Effector memory CD8-positive, alpha-beta T cell (primary cell): Measurements from ENCODE around the gene PARS2.

Experiments used
- ATAC-seq: fragments of 150-1000 bp; cut with Tn5 transposase; replicated peaks from 2 replicates; pipeline ENCODE4 v1.10.0; 2021; ENCODE audit warnings: mild to moderate bottlenecking, moderate library complexity
- DNase-seq, 3 experiments: peaks; one replicate each; pipeline ENCODE4 v3.0.0; 2021
- H3K27ac Mint-ChIP-seq, 2 donors: one replicate each; pipeline ENCODE4 v1.8.0; 2022; ENCODE audit warnings: mild to moderate bottlenecking in 2 of 2, mixed read lengths in 2 of 2, moderate library complexity in 2 of 2
- H3K27me3 Mint-ChIP-seq, 2 donors: one replicate each; pipeline ENCODE4 v1.8.0; 2022; ENCODE audit warnings: mixed read lengths in 2 of 2
- H3K36me3 Mint-ChIP-seq: one replicate; pipeline ENCODE4 v1.8.0; 2022; ENCODE audit warnings: mild to moderate bottlenecking, moderate library complexity, mixed read lengths; ENCODE audit not compliant: insufficient read depth
- H3K4me1 Mint-ChIP-seq, 2 donors: one replicate each; pipeline ENCODE4 v1.8.0; 2022; ENCODE audit warnings: low read depth in 2 of 2, mixed read lengths in 2 of 2
- H3K4me3 Mint-ChIP-seq, 2 donors: one replicate each; pipeline ENCODE4 v1.8.0; 2022; ENCODE audit warnings: mild to moderate bottlenecking in 2 of 2, mixed read lengths in 2 of 2, moderate library complexity in 2 of 2
- H3K9me3 Mint-ChIP-seq, 2 donors: one replicate each; pipeline ENCODE4 v1.8.0; 2022; ENCODE audit warnings: mixed read lengths in 2 of 2

PARS2 gene

DNA sequence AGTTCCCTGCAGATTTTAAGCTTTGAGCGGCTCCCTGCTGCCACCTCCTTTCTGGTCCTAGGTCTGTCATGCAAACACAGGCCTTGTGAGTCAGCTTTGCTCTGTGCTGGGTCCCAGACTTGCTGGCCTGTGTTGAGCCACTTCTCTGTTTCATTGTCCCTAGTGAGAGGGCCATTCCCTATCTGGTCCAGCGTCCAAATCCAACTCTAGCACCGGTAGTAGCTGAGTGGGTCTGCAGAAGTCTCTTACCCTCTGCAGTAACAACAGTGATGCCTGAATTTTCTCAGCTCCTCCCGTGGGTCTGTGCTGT, 31.0 kb upstream of the PARS2 start:
- no peaks in the 10 kb centered on the region for H3K27me3 Mint-ChIP-seq
- ATAC-seq (no peak), DNase-seq (no peak)
- peaks cover 23% of the 10 kb centered on the region for H3K36me3 Mint-ChIP-seq
- peaks cover 50 to 52% of the 10 kb centered on the region in 2 donors for H3K4me1 Mint-ChIP-seq
- H3K4me3 Mint-ChIP-seq = no peak overlapping the region
- peak overlapping the region; percentile 81 to 83 for H3K27ac Mint-ChIP-seq
- no peaks in the 10 kb centered on the region for H3K9me3 Mint-ChIP-seq

DNA sequence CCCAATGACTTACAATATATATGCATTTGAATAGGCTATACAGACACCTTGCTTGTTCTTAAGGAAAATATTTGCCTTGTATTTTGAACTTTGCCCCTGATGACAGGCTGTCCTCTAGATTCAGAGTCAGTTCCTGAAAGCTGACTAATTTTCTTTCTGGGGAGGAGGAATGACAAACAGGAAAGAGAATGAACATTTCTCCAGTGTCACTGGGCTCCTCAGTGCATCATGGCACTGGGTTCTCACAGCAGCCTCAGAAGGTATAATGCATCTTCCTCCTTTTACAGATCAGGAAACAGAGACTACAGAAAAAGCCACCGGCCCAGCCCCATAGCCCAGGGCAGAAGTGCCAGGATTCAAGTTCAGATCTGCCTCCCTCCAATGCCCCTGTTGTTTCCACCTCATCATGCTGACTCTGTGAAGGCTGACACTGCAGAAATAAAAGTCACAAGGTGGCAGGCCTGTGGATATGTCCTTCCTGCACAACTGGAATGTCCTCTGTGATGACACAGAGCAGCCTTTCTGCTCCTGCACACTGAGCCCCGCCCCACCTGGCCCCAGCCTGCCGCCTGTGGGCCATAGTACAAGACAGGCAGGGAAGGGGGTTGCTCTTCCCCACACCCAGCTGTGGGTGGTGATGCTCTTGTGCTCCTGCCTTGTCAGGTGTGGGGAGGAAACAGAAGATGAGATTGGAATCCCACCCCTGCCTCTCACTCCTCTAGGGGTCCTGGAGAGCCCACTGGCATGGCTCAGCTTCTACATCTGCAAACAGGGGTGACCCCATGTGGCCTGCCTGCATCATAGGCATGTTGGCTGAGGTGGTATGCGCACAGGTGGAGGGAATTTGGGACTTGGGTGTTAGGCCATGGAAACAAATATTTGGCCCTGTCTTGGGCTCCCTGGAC, 30.4 kb upstream of the PARS2 start:
- ATAC-seq (no peak), DNase-seq (no peak)
- H3K4me3 Mint-ChIP-seq = no peak overlapping the region
- peaks cover 47 to 49% of the 10 kb centered on the region in 2 donors for H3K4me1 Mint-ChIP-seq
- H3K27ac Mint-ChIP-seq = peak overlapping the region; percentile 81 to 83
- no peaks in the 10 kb centered on the region for H3K9me3 Mint-ChIP-seq
- H3K36me3 Mint-ChIP-seq = peaks cover 23% of the 10 kb centered on the region
- no peaks in the 10 kb centered on the region for H3K27me3 Mint-ChIP-seq

DNA sequence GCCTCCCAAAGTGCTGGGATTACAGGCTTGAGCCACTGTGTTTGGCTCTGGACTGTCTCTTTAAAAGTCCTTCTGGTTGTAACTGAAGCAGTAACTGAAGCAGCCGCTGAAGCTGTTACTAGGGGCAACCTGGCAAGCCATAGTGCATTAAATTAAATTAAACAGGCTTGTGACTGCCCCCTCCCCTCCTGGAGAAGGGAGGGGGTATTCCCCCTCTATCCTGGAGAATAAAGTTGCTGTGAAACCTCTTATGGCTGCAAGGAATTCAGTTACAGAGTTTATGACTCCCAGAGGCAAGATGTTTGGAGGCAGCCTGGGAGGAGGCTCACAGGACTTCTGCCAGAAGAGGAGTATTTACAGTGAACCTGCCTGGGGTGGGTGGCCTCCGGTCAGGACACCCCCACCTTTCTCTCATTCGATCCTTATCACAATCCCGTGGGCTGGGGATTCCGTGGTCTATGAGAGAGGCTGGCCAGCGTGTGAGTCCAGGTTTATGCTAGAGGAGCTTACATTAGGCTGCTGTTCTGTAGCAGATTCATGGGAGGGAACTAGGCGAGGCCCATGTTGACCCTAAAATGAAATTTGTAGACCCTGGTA, 28.5 kb upstream of the PARS2 start:
- ATAC-seq = no peak
- Mint-ChIP-seq H3K4me3 (no peak overlapping the region), H3K27ac (peak overlapping the region in 1 of 2 donors; percentile 31), H3K36me3 (peaks cover 24% of the 10 kb centered on the region), H3K27me3 (no peaks in the 10 kb centered on the region), H3K9me3 (no peaks in the 10 kb centered on the region), H3K4me1 (peaks cover 40 to 42% of the 10 kb centered on the region in 2 donors)
- no peak for DNase-seq

GRCh38 chr1:54791880-54792522, 27.7 kb upstream of the PARS2 start:
- Mint-ChIP-seq H3K27ac (peak overlapping the region; percentile 41 to 60), H3K9me3 (no peaks in the 10 kb centered on the region), H3K4me3 (no peak overlapping the region), H3K36me3 (peaks cover 21% of the 10 kb centered on the region), H3K27me3 (no peaks in the 10 kb centered on the region), H3K4me1 (peaks cover 36 to 37% of the 10 kb centered on the region in 2 donors)
- ATAC-seq = no peak
- peak in 1 of 3 experiments; percentile 15 for DNase-seq

- ATAC-seq (no peak), DNase-seq (no peak)
- no peak overlapping the region for H3K4me3 Mint-ChIP-seq
- no peaks in the 10 kb centered on the region for H3K27me3 Mint-ChIP-seq
- peak overlapping the region in 1 of 2 donors; percentile 88 for H3K27ac Mint-ChIP-seq
- H3K36me3 Mint-ChIP-seq = peaks cover 16% of the 10 kb centered on the region
- H3K9me3 Mint-ChIP-seq = no peaks in the 10 kb centered on the region
- H3K4me1 Mint-ChIP-seq = peaks cover 16 to 22% of the 10 kb centered on the region in 2 donors
Measured at GRCh38 chr1:54788459-54788858, 24.1 kb upstream of the PARS2 start.

DNA sequence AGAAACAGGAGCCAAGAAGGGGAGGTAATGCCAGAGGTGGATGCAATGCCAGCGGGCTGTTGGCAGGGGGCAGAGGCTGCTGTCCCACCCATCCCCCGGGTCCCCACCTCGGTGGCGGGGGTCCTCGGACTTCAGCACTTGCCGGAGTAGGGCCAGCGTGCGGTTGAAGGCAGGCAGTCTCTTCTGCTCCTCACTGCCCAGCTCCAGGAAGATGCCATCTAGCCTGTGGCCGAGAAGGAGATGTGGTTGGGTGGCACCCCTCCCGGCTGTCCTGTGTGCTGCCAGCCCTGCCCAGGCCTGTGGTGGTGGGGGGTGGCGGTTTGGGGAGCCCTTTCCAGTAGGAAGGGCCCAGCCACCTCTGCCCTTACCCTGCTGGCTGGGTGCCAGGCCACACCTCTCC, 23.3 kb upstream of the PARS2 start:
- Mint-ChIP-seq H3K4me1 (peaks cover 16 to 22% of the 10 kb centered on the region in 2 donors), H3K36me3 (peaks cover 19% of the 10 kb centered on the region), H3K4me3 (no peak overlapping the region), H3K27me3 (no peaks in the 10 kb centered on the region), H3K27ac (peak overlapping the region; percentile 21 to 56), H3K9me3 (no peaks in the 10 kb centered on the region)
- DNase-seq = no peak
- no peak for ATAC-seq

DNA sequence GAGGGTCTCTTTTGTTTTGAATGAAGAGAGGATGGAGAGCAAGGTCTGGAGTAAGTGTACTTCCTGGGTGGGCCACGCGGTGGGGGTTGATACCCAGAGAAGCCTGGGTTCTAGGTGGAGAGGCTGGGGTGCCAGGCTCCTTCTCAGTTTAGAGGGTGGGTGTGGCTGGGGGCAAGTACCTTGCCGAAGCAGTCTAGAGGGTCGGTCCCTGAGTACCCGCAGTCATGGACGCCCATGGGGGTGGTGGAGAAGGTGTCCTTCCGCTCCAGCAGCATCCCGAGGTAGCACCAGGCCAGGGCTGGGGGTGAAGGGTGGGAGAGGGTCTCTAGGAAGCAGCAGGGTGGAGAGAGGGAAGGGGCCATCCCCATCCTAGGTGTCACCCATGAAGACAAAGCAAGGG, 22.5 kb upstream of the PARS2 start:
- no peaks in the 10 kb centered on the region for H3K9me3 Mint-ChIP-seq
- peak overlapping the region; percentile 21 to 63 for H3K27ac Mint-ChIP-seq

GRCh38 chr1:54784066-54784465, 19.7 kb upstream of the PARS2 start:
- Mint-ChIP-seq H3K27me3 (no peaks in the 10 kb centered on the region), H3K4me3 (no peak overlapping the region), H3K27ac (no peak overlapping the region), H3K36me3 (peaks cover 30% of the 10 kb centered on the region), H3K9me3 (no peaks in the 10 kb centered on the region), H3K4me1 (peaks cover 10 to 12% of the 10 kb centered on the region in 2 donors)
- ATAC-seq = no peak
- no peak for DNase-seq

More for the DNA sequence above, 22.5 kb upstream of the PARS2 start:
- H3K4me1 Mint-ChIP-seq = peaks cover 18 to 22% of the 10 kb centered on the region in 2 donors
- no peaks in the 10 kb centered on the region for H3K27me3 Mint-ChIP-seq
- peaks cover 25% of the 10 kb centered on the region for H3K36me3 Mint-ChIP-seq
- DNase-seq = no peak
- ATAC-seq = no peak
- no peak overlapping the region for H3K4me3 Mint-ChIP-seq

DNA sequence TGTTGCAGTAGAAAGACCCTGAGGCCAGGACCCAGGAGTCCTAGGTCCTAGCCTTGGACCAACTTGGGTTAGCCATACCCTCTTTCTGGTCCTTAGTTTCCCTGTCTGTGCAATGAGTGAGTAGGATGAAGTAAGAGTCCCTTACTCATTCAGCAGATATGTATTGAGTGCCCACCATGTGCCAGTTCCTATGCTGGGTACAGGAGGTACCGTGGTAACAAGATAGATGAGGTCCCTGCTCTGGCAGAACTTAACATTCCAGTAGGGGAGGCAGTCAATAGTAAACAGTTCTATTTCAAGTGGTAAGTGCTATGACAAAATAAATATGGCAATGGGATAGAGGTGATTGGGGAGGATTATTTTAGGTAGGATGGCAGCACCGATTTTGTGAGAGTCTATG, 18.3 kb upstream of the PARS2 start:
- Mint-ChIP-seq H3K27ac (peak overlapping the region; percentile 19 to 29), H3K9me3 (no peaks in the 10 kb centered on the region), H3K36me3 (peaks cover 29% of the 10 kb centered on the region), H3K4me1 (peaks cover 4 to 6% of the 10 kb centered on the region in 2 donors), H3K4me3 (no peak overlapping the region), H3K27me3 (no peaks in the 10 kb centered on the region)
- ATAC-seq = no peak
- DNase-seq = no peak

DNA sequence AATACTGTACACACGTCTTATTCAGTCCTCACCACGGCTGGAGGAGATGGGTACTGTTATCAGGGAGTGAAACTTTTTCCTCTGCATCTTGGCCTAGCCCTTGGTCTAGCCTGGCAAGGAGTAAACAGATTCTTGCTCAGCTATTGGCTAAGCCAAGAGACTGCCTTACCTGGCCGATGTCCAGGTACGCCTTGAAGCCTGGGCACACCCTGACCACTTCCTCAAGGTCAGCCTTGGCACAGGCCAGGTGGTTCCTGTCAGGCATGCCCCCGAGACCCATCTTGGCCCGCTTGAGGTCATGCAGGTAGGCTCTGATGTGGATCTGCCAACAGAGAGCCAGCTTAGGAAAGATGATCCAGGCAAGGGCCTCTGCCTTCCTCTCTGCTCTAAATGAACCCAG, 17.8 kb upstream of the PARS2 start:
- DNase-seq (no peak), ATAC-seq (no peak)
- Mint-ChIP-seq H3K4me1 (peaks cover 3 to 4% of the 10 kb centered on the region in 2 donors), H3K27ac (peak overlapping the region in 1 of 2 donors; percentile 19), H3K9me3 (no peaks in the 10 kb centered on the region), H3K4me3 (no peak overlapping the region), H3K27me3 (no peaks in the 10 kb centered on the region), H3K36me3 (peaks cover 29% of the 10 kb centered on the region)

GRCh38 chr1:54781023-54781723, 16.9 kb upstream of the PARS2 start:
- ATAC-seq = no peak
- DNase-seq = no peak
- Mint-ChIP-seq H3K4me1 (peaks cover 0 to 4% of the 10 kb centered on the region in 2 donors), H3K27ac (no peak overlapping the region), H3K36me3 (peaks cover 26% of the 10 kb centered on the region), H3K27me3 (no peaks in the 10 kb centered on the region), H3K9me3 (no peaks in the 10 kb centered on the region), H3K4me3 (no peak overlapping the region)

- Mint-ChIP-seq H3K36me3 (peaks cover 16% of the 10 kb centered on the region), H3K9me3 (no peaks in the 10 kb centered on the region), H3K4me3 (no peak overlapping the region), H3K4me1 (peaks cover 4 to 5% of the 10 kb centered on the region in 2 donors), H3K27ac (peak overlapping the region in 1 of 2 donors; percentile 22), H3K27me3 (no peaks in the 10 kb centered on the region)
- DNase-seq (no peak), ATAC-seq (no peak)
Measured at GRCh38 chr1:54777431-54777830, 13.1 kb upstream of the PARS2 start.

DNA sequence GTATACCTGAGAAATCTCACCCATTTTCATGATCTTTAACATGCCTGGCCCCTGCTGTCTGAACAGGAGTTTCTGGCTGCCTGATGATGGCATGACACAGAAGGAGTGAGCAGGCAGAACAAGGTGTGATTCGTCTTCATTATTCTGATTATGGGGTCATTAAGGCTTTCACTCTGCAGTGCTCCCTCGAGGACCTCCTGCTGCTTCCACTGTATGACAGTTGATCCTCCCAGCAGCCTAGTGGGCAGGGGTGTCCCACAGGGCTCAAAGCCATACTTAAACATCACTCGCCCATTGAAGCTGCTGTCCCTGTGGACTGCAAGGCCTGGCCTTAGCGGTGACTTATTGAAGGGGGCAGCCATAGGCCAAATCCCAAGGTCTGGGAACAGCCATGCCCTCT, 12.7 kb upstream of the PARS2 start:
- ATAC-seq (no peak), DNase-seq (no peak)
- H3K9me3 Mint-ChIP-seq = no peaks in the 10 kb centered on the region
- H3K36me3 Mint-ChIP-seq = peaks cover 13% of the 10 kb centered on the region
- peaks cover 3 to 4% of the 10 kb centered on the region in 2 donors for H3K4me1 Mint-ChIP-seq
- H3K4me3 Mint-ChIP-seq = no peak overlapping the region
- no peak overlapping the region for H3K27ac Mint-ChIP-seq
- H3K27me3 Mint-ChIP-seq = no peaks in the 10 kb centered on the region
